ENCODE data around the gene ADGRV1.

Gene ADGRV1

DNA sequence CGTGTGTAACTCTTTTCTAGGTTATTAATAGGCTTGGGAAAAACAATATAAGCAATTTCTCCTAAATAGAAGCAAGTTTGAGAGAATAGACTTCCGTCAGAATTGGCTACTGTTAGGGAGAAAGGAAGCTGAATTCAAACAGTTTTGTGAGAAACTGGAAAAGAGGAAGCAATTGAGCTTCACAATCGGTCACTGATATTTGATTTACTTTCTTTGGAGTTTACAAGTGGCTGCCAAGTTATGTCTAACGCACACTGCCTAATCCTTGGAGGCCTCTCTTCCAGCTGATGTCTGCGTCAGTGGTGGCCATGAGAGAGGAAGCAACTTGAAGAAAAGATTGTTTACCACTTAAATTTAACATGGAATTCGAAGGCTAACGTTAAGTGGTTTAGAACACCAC lies 319.5 kb downstream of the ADGRV1 start:
- Mint-ChIP-seq H3K9me3 (ENCODE audit: low read depth) (no peaks in the 10 kb centered on the region), H3K36me3 (no peaks in the 10 kb centered on the region), H3K4me1 (ENCODE audit: low read depth) (peaks cover 16% of the 10 kb centered on the region), H3K4me3 (no peak overlapping the region), H3K27me3 (peaks cover 7% of the 10 kb centered on the region), H3K27ac (no peak overlapping the region)

DNA sequence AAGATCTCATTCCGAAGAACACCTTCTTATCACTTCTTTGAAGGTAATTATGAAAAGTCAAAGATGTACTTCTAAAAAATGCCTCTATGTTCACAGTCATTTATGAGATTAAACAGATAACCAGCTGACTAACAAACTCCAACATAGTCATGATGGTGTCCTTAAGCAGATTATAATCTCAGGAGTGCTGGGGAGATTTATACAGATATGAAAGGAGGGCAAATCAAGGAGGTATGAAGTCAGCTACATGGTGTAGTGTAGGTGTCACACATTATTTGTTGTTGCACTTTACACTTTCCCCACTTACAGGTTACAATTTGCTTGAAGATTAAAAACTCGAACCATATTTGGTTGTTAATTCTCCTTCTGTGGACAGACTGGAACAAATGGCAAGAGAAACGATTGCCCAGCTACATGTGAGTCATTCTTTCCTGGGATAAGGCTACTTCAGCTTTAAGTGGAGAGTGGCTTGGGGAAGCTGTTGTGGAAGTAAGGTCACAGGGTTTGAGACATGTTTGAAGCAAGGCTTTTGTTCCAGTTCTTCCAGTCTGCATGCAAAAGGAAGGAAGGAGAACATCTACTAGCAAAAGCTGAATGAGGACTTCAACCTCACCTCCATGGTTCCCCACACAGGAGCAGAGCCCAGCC lies 320.1 kb downstream of the ADGRV1 start:
- Mint-ChIP-seq H3K36me3 (no peaks in the 10 kb centered on the region), H3K27me3 (peaks cover 8% of the 10 kb centered on the region), H3K4me3 (no peak overlapping the region), H3K4me1 (ENCODE audit: low read depth) (peaks cover 10% of the 10 kb centered on the region), H3K9me3 (ENCODE audit: low read depth) (no peaks in the 10 kb centered on the region), H3K27ac (no peak overlapping the region)

DNA sequence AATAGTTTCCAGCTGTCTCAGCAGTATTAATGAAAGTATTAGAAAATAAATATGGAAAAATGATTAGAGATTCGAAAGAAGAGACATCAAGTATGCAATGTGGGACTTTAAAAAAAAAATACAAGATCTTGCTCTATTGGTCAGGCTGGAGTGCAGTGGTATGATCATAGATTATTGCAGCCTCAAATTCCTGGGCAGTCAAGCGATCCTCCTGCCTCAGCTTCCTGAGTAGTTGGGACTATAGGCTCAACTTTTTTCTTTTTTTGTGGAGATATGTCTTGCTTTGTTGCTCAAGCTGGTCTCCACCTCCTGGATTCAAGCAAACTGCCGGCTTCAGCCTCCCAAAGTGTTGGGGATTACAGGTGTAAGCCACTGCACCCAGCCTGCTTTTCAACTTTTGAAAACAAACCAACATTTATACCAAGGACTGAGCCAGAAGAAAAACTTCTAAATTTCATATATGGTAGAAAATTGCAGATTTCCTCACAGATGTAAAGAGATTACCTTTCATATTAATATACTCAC lies 323.1 kb downstream of the ADGRV1 start:
- Mint-ChIP-seq H3K9me3 (ENCODE audit: low read depth) (no peaks in the 10 kb centered on the region), H3K27me3 (peaks cover 10% of the 10 kb centered on the region)

DNA sequence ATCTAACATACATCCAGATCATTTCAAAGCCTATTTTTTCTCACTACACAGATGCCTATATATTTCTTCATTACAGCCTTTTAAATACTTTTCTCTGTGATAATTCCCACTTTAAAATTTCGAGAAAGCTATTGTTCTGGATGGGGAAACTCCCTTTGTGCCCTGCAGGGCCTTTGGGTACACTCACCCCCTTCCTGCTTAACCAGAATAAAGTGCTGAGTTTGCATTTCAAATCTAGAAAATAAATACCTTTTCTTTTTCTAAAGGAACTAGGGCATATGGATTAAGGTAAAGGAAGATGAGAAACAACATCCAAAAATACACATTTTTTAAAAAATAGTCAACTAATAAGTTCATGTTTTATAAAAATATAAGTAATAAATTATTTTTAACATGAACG lies 323.9 kb downstream of the ADGRV1 start:
- H3K9me3 Mint-ChIP-seq (ENCODE audit: low read depth) = no peaks in the 10 kb centered on the region
- H3K27me3 Mint-ChIP-seq = peaks cover 13% of the 10 kb centered on the region
- no peak overlapping the region for H3K4me3 Mint-ChIP-seq
- H3K4me1 Mint-ChIP-seq (ENCODE audit: low read depth) = no peaks in the 10 kb centered on the region
- H3K36me3 Mint-ChIP-seq = no peaks in the 10 kb centered on the region
- no peak overlapping the region for H3K27ac Mint-ChIP-seq

More for the DNA sequence above, 323.1 kb downstream of the ADGRV1 start:
- Mint-ChIP-seq H3K4me1 (ENCODE audit: low read depth) (no peaks in the 10 kb centered on the region), H3K27ac (no peak overlapping the region), H3K36me3 (no peaks in the 10 kb centered on the region), H3K4me3 (no peak overlapping the region)

DNA sequence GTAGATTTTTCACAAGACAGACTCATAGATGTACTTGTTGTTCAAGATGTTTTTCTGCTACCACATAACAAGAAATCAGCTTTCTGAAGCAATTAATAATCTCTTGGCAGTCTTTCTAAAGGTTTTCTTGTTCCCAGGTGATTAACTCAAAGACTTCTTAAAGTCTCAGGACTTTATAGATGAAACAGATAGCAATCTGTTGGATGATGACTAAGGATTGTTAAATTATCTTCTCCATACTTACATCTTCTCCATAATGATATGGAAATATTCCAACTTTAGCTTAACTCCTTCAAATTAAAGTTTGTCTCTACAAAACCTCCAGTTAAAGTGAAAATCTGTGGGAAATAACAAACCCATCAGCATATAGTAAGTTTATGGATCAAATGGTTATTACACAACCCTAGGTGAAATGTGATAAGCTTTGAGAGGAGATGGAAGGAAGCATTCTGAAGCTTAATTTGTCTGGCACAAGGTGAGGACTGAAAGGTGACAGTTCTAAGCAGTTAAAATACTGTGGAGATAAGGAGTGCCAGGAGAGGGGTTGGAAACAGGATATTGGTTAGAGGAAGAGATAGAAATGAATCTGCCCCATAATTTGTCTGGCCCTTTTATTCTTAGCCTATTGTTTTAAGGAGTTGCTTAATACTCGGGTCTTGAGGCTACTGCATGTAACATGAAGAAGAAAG lies 326.7 kb downstream of the ADGRV1 start:
- H3K9me3 Mint-ChIP-seq (ENCODE audit: low read depth) = no peaks in the 10 kb centered on the region
- H3K27ac Mint-ChIP-seq = no peak overlapping the region
- H3K4me3 Mint-ChIP-seq = no peak overlapping the region
- H3K36me3 Mint-ChIP-seq = no peaks in the 10 kb centered on the region
- no peaks in the 10 kb centered on the region for H3K4me1 Mint-ChIP-seq (ENCODE audit: low read depth)
- peaks cover 9% of the 10 kb centered on the region for H3K27me3 Mint-ChIP-seq

DNA sequence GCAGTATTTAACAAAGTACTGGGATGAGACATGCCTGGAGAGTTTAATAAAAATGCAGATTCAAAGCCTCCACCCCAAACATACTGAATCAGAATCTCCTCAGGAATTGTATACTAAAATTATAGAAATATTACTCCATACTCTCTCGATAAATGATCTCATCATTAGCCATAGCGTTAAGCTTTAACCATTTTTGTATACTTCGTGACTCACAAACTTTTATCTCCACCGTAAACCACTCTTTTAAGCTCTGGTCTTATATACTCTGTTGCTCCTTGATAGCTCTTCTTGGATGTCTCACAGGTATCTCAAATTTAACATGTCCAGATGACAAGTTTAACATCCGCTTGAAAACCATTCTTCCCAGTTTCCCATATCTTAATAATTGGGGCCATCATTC lies 327.8 kb downstream of the ADGRV1 start:
- Mint-ChIP-seq H3K36me3 (no peaks in the 10 kb centered on the region), H3K9me3 (ENCODE audit: low read depth) (no peaks in the 10 kb centered on the region), H3K4me3 (no peak overlapping the region), H3K4me1 (ENCODE audit: low read depth) (no peaks in the 10 kb centered on the region), H3K27me3 (peaks cover 7% of the 10 kb centered on the region), H3K27ac (no peak overlapping the region)

DNA sequence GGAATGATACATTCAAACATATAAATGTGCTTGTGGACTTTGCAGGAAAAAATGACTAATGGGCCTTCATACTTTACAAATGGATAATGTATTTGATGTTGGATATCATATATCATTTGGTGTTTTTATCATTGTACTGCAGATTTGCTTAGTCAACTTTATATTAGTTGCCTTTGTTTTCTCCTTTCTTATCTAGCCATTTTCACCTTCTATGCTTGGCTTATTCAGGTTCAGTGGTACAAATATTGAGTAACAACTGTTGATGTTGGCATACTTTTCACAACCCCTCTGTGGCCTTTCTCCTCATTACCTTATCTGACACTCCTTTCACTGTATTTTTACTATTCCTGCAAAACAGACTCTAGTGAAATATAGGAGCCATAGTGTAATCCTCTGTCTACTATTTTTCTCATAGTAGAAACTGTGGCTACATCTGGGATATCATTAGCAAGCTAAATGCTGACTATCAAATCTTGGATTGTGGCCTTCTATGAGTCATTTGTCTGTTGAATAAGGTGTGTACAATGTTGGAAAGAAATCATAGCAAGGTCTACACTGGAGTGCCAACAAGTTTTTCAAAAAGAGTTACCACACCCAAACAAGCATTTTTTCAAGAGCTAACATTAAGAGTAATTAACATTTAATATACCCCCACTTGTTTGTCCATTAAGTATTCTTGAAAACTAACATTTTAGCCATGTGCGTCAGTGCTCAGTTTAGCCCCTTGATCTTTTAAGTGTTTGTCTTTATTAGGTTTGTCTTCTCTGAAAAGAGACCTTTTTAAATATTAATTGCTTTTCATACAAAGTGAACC lies 330.1 kb downstream of the ADGRV1 start:
- Mint-ChIP-seq H3K9me3 (ENCODE audit: low read depth) (no peaks in the 10 kb centered on the region), H3K27ac (no peak overlapping the region), H3K36me3 (no peaks in the 10 kb centered on the region), H3K4me1 (ENCODE audit: low read depth) (no peaks in the 10 kb centered on the region), H3K27me3 (peaks cover 5% of the 10 kb centered on the region), H3K4me3 (no peak overlapping the region)

DNA sequence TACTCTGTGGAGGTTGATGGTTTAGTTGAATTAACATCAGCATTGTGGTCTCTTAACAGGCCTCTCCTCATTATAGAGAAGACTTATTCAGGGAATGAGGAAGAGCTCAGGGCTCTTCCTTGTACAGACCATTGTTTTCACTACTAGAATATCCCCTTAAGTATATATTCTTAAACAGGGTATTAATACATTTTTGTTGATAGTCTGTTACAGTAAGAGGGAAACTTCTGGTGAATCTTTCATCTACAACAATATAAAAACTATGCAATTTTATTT lies 330.7 kb downstream of the ADGRV1 start:
- Mint-ChIP-seq H3K27ac (no peak overlapping the region), H3K4me1 (ENCODE audit: low read depth) (no peaks in the 10 kb centered on the region), H3K36me3 (no peaks in the 10 kb centered on the region), H3K4me3 (no peak overlapping the region), H3K9me3 (ENCODE audit: low read depth) (no peaks in the 10 kb centered on the region), H3K27me3 (peaks cover 5% of the 10 kb centered on the region)

DNA sequence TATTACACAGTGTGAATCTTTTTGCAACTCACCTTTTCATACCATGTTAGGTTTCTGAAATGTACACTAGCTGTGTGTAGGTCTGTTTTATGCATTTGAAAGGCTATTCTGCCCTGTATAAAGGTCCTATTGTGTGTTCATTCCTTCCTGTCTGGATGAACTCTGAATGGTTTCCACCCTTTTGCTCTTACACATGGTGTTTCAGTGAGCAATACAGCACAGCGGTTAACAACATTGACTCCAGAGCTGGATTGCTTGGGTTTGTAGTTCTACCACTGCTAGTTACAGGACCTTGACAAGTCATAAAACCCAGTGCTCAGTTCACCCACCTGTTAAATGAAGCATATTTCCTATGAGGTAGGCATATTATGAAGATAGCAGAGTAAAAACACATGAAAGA lies 331.6 kb downstream of the ADGRV1 start:
- H3K27ac Mint-ChIP-seq = no peak overlapping the region
- H3K27me3 Mint-ChIP-seq = peaks cover 5% of the 10 kb centered on the region
- no peaks in the 10 kb centered on the region for H3K4me1 Mint-ChIP-seq (ENCODE audit: low read depth)
- H3K9me3 Mint-ChIP-seq (ENCODE audit: low read depth) = no peaks in the 10 kb centered on the region
- H3K36me3 Mint-ChIP-seq = no peaks in the 10 kb centered on the region
- H3K4me3 Mint-ChIP-seq = no peak overlapping the region

DNA sequence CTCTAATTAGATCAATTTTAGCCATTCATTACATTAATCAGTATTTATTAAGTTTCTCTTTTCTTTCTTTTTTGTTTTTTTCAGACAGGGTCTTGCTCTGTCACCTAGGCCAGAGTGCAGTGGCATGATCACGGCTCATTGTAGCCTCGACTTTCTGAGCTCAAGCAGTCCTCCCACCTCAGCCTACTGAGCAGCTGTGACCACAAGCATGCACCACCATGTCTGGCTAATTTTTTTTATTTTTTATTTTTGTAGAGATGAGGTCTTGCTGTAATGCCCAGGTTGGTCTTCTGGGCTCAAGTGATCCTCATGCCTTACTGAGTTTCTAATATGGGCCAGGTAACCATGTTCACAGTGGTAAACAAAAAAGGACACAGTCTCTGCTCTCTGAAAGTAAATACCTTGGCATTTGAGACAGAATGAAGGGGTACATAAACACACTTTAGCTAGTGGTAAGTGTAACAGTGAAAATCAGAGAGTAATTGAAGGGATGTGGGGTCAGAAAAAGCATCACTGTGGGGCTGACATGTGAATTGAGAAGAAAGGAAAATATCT lies 336.3 kb downstream of the ADGRV1 start:
- Mint-ChIP-seq H3K27ac (no peak overlapping the region), H3K36me3 (no peaks in the 10 kb centered on the region), H3K4me3 (no peak overlapping the region), H3K27me3 (no peaks in the 10 kb centered on the region), H3K4me1 (ENCODE audit: low read depth) (peaks cover 2% of the 10 kb centered on the region), H3K9me3 (ENCODE audit: low read depth) (no peaks in the 10 kb centered on the region)

DNA sequence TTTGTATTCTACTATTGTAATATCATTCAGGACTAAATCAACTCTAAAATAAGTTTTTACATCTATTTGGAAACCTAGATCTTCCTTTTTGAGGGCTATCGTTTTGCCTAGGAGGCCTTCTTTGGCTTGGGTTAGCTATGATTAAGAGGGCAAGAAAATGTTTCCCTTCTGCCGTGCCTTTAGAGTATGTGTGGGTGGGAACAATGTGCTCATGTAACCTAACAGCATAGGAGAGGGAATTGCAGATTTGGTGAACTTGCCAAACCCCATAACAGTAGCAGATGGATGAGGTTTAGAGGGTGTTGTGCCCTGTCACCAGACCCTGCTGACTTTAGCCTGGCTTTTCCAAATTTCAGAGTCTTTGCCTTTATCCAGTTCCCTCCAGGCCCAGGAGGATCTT lies 339.0 kb downstream of the ADGRV1 start:
- H3K9me3 Mint-ChIP-seq (ENCODE audit: low read depth) = no peaks in the 10 kb centered on the region
- H3K36me3 Mint-ChIP-seq = no peaks in the 10 kb centered on the region
- peaks cover 2% of the 10 kb centered on the region for H3K4me1 Mint-ChIP-seq (ENCODE audit: low read depth)
- no peaks in the 10 kb centered on the region for H3K27me3 Mint-ChIP-seq
- H3K27ac Mint-ChIP-seq = no peak overlapping the region
- H3K4me3 Mint-ChIP-seq = no peak overlapping the region

DNA sequence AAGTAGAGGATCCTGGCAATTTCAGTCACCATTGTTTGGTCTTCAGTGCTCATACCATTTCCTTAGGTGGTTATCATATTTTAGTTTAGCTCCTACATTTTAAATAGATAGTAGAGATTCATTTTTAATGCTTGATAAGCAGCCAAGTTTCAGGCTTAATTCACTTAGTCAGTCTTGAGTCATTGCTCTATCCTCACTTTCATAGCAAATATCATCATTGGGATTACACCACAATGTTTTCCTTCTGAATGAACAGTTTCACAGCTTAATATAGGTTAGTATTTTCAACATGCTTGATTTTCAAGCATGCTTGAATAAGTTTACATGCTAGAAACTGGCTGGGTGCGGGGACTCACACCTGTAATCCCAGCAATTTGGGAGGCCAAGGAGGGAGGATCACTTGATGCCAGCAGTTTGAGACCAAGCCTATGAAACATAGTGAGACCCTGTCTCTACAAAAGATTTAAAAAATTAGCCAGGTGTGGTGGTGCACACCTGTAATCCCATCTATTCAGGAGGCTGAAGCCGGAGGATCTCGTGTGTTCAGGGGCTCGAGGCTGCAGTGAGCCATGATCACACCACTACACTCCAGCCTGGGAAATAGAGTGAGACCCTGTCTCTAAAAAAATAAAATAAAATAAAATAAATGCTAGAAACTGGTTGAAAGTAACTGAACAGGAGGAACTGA lies 339.9 kb downstream of the ADGRV1 start:
- Mint-ChIP-seq H3K27ac (no peak overlapping the region), H3K4me1 (ENCODE audit: low read depth) (peaks cover 2% of the 10 kb centered on the region)

DNA sequence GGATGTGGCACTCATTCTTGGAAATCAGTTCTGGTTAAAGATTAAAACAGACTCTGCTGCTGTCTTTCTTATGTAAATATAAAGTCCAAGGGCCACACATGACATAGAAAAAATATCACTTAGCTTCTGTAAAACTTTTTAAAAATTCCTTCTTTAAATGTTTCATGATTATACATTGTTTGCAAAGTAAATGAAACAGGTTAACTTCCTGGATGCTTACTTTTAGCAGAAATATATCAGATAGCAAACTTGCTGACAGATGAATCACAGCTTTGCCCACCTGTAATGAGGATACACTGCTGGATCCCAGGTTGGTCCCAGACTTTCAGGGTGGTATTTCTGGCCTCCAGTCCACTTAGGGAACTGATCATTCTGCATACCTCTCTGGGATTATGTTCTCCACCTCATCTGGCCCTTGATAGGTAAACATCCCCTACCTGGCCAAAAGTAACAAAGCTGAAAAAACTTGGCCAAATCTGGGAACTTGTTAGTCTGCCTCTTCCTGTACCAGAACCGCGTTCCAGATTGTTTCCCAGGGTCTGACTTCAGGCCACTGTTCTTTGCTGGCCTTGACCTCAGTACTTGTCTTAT lies 340.5 kb downstream of the ADGRV1 start:
- peaks cover 2% of the 10 kb centered on the region for H3K4me1 Mint-ChIP-seq (ENCODE audit: low read depth)
- H3K27ac Mint-ChIP-seq = no peak overlapping the region
- no peaks in the 10 kb centered on the region for H3K9me3 Mint-ChIP-seq (ENCODE audit: low read depth)
- no peak overlapping the region for H3K4me3 Mint-ChIP-seq
- H3K36me3 Mint-ChIP-seq = no peaks in the 10 kb centered on the region
- H3K27me3 Mint-ChIP-seq = no peaks in the 10 kb centered on the region

More for the DNA sequence above, 339.9 kb downstream of the ADGRV1 start:
- Mint-ChIP-seq H3K4me3 (no peak overlapping the region), H3K36me3 (no peaks in the 10 kb centered on the region), H3K9me3 (ENCODE audit: low read depth) (no peaks in the 10 kb centered on the region), H3K27me3 (no peaks in the 10 kb centered on the region)

DNA sequence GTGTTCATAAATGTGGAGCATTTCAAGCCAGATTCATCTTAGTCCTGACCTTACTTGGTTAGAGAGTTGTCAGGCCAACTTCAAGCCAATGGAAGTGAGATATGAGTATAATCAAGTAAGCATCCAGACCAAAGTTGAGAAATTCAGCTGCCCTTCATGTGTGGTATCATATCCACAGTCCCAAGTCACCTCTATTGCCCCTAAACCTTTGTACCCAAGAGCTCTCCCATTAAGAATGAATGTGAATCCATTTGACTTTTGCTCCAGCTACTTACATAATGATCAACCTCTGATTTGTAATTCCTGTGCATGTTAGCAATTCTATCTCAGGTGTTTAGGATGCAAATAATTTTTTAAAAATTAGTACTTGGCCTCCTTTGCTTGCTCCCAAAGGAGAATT lies 342.7 kb downstream of the ADGRV1 start:
- Mint-ChIP-seq H3K9me3 (ENCODE audit: low read depth) (no peaks in the 10 kb centered on the region), H3K27ac (no peak overlapping the region), H3K4me3 (no peak overlapping the region), H3K27me3 (no peaks in the 10 kb centered on the region), H3K4me1 (ENCODE audit: low read depth) (peaks cover 2% of the 10 kb centered on the region), H3K36me3 (no peaks in the 10 kb centered on the region)
